ENCODE measurements around the gene PARP15.
"Not testable (repeated sequence)": the region's sequence is repeated elsewhere in the genome, so short reads cannot be mapped to it uniquely, and the experiment has no call there.

PARP15 gene

DNA sequence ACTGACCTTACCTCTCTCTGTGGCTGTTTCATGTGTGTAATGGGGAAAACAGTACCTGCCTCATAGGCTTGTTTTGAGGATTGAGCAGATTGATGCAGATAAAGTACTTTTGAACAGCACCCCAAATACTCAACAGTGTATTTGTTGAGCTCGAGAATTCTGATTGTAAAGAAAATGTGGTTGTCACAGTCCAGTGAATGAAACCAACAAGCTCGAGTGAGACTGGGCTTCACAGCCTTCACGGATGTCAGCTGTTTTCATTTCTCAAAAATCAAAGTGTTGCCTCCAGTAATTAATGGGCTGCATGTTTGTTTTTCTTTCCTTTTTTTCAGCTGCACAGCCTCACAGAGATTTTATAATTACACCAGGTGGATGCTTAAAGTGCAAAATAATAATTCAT lies 43.7 kb downstream of the PARP15 start:
- FAIRE-seq = no peak

DNA sequence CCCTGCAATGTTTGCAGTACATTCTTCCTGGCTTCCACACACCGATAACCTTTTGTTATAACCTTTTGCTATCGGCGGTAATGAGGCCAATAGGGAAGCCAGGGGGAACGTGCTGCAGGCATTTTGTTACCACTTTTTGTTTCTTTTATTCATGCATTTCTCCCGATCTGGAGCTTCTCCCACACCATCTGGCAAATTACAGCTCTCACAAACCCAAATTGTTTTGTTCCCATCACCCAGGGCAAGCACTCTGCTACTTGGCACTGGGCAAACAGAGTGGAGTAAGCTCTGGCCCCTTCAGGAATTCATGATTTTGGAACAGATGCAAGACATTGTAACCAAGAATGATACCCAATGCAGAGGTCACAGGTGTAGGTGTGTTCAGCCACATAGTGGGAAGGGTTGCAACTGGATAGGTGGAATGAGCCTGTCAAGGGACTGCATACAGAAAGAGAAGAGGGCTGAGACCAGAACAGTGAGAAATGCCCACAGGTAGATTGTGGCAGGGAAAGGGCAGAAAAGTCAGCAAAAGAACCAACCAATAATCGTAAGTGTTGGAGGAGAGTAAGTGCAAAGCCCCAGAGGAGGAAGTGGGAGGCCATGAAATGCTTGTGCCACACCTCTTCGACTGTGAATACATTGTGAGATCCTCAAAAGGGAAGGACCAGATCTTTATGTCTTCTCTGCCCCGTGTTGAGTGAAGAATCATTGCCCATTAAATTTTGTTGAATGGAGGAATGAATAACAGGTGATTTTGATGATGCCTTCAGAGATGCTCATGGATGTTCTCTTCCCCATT lies 45.8 kb downstream of the PARP15 start:
- no peak for FAIRE-seq

DNA sequence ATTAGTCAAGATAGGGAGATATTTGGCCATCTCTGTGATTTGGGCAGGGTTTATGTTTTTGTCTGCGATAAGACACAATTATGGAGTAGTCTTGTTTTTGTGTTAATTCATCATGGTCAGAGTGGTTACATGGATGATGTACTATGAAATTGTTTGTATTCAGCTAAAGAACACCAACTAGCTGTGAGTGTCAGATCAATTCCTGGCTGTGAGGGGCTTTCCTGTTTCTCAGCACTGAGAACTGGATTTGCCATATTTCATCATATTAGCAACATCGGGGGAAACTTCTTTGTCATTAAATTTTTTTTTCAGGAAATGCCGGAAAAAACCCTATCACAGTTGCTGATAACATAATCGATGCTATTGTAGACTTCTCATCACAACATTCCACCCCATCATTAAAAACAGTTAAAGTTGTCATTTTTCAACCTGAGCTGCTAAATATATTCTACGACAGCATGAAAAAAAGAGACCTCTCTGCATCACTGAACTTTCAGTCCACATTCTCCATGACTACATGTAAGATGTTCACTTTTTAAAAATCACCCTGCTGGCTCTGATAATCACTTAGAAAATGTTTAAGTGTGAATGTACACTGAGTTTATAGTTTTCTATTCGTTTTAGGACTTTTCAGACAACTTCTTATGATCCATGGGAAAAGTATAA lies 49.2 kb downstream of the PARP15 start:
- FAIRE-seq = no peak

DNA sequence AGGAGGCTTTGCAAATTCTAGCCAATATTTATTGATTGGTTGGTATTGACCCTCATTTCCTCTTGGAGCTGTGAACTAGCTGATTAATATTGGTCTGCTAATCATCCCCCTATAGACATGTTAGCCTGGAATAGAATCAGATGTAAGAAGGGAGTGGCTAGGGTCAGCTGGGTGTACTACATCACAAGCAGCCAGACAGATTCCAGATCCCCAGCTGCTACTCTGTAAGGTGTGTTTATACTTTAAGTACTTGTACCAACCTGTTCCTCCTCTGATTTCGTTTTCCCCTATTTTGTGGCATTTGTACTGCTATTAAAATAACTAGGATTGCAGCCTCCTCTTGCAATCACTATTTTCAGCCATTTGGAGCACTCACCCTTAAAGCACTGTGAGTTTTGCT lies 49.9 kb downstream of the PARP15 start:
- FAIRE-seq = no peak

DNA sequence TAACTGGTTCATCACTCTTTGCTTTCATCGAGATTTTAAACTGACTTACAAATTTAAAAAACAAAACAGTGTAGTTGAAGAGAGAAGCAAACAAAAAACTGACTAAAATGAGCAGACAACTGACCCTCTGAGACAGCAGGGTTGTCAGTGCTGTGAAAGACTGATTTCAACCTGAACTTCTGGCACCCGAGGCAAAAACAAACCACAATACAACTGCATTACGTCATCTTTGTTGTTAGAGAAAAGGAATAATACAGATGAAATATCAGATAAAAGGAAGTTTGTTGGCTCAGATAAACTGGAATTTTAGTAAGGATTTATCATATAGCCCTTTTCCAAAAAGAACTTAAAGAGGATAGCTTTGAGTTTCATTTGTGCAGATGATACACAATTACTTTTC lies 51.1 kb downstream of the PARP15 start:
- no peak for FAIRE-seq

DNA sequence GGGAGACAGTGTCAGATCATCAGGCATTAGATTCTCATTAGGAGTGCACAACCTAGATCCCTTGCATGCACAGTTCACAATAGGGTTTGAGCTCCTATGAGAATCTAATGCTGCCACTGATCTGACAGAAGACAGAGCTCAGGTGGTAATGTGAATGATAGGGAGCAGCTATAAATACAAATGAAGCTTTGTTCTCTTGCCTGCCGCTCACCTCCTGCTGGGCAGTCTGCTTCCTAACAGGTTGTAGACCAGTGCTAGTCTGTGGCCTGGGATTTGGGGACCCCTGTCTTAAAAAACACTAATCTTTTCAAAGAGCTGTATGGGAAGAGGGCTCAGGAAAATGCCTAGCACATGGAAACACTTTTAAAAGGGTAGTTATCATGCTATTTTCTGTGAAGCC lies 52.3 kb downstream of the PARP15 start:
- FAIRE-seq = no peak

DNA sequence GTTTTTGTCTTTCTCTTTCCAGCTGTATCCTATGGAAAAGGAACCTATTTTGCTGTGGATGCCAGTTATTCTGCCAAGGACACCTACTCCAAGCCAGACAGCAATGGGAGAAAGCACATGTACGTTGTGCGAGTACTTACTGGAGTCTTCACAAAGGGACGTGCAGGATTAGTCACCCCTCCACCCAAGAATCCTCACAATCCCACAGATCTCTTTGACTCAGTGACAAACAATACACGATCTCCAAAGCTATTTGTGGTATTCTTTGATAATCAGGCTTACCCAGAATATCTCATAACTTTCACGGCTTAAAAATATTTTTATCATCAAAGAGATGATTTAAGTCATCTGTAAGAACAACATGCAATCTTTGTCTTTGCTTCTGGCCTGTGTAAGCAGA lies 58.3 kb downstream of the PARP15 start:
- FAIRE-seq = no peak

DNA sequence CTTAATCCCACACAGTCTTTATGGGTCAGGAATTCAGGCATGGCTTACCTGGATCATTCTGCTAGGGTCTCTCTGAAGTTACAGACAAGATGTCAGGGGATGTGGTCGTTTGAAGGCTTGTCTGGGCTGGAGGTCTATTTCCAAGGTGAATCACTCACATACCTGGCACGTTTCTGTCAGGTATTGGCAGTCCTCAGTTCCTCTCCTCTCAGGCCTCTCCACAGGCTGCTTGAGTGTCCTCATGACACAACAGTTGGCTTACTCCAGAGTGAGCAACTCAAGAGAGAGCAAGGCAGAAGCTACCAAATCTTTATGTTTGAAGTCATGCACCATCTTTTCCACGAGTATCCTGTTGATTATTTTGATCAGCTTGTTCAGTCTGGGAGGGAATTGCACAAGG lies 59.2 kb downstream of the PARP15 start:
- no peak for FAIRE-seq

DNA sequence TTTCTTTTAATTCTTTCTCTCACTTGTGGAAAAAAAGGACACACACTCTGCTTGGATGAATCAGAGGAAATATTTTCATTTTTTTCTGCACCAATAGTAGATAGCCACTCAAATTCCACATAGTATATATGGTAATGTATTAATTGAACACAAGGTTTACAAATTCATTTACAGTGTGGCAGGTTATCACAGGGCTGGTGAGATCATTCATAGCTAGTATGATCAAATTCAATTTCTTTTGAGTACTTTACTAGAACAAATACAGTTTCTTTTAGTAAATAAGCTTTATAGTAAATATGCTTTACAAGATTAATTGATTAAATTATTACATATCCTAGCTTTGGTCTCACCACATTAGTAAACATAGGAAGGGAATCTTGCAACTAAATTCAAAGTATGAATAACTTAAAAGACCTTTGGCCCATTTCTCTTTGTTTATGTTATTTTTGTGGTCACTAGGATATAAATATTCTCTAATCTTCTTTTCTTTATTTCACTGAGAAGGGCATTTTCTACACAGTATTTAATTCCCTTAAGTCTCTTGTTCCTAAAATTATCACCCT lies 63.1 kb downstream of the PARP15 start:
- peak; percentile 5 for FAIRE-seq

DNA sequence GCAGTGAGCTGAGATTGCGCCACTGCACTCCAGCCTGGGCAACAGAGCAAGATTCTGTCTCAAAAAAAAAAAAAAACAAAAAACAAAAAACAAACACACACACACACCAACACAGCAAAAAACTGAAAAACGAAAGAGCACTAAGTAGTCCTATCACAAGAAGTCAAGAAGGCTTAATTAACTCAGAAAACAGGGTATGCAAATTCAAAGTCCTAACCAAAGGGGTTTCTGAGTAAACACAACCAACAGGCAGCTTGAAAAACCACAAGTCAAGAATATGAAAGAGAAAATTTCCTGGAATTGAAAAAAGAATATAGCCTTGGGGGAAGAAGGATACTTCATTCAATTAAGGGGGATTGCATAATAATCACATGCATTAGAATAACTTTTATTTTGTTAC lies 65.5 kb downstream of the PARP15 start:
- no peak for FAIRE-seq

DNA sequence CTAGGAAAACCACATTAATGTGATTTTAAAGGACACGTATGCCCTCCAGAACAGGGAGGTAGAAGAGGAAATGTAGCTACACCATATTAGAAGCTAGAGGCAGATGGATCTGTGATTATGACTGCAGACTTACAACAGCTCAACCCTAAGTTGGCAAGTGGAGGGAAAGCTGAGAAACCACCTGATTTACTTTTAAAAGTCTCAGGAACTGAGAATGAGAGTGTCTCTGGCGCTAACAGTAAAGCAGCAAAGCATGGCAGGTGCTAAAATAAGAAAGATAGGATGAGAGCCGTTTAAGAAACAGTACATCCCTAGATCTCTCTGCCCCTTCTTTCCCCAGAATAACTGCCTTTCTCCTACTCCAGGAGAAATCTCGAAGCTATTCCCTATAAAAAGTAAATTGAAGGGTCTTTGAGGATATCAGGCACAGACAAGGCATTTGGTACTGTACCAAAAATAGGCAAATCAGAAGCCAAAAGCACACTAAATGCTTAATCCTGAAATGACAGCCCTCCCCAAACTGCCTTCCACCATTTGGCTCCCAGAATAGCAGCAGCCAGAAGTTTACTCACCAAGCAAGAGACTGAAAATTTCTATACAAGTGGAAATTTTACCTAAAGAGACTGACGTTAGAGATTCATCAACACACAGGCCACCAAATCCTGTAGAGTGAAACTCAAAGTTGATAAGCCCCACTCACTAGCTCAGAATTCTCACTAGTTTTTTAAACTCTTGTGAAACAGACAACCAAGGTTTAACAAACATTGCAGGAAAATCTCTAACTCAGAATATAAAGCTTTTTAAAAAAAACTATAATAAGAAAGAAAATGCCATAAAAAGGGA lies 68.9 kb downstream of the PARP15 start:
- FAIRE-seq = no peak

DNA sequence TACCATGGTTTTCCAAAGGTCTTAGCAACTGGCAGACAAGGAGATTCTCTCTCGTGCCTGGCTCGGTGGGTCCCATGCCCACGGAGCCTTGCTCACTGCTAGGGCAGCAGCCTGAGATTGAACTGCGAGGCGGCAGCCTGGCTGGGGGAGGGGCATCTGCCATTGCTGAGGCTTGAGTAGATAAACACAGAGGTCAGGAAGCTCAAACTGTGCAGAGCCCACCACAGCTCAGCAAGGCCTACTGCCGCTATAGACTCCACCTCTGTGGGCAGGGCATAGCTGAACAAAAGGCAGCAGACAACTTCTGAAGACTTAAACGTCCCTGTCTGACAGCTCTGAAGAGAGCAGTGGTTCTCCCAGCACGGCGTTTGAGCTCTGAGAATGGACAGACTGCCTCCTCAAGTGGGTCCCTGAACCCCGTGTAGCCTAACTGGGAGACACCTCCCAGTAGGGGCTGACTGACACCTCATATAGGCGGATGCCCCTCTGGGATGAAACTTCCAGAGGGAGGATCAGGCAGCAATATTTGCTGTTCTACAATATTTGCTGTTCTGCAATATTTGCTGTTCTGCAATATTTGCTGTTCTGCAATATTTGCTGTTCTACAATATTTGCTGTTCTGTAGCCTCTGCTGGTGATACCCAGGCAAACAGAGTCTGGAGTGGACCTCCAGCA lies 73.9 kb downstream of the PARP15 start:
- FAIRE-seq = not testable (repeated sequence)

DNA sequence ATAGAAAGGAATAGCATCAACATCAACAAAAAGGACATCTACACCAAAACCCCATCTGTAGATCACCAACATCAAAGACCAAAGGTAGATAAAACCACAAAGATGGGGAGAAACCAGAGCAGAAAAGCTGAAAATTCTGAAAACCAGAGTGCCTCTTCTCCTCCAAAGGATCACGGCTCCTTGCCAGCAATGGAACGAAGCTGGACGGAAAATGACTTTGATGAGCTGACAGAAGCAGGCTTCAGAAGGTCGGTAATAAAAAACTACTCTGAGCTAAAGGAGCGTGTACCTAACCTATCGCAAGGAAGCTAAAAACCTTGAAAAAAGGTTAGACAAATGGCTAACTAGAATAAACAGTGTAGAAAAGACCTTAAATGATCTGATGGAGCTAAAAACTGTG lies 74.5 kb downstream of the PARP15 start:
- FAIRE-seq = not testable (repeated sequence)

DNA sequence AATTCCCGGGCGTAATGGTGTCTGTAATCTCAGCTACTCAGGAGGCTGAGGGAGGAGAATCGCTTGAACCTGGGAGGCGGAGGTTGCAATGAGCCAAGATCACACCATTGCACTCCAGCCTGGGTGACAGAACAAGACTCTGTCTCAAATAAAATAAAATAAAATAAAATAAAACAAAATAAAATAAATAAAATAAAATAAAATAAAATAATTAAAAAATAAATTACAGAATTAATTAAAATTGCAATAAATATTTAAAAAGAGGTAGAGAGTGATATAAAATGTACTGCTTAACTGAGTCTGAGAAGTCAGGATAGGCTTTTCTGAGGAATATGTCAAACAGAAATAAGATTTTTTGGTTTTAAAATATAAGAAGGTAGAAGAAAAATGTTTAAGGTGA lies 80.9 kb downstream of the PARP15 start:
- not testable (repeated sequence) for FAIRE-seq

DNA sequence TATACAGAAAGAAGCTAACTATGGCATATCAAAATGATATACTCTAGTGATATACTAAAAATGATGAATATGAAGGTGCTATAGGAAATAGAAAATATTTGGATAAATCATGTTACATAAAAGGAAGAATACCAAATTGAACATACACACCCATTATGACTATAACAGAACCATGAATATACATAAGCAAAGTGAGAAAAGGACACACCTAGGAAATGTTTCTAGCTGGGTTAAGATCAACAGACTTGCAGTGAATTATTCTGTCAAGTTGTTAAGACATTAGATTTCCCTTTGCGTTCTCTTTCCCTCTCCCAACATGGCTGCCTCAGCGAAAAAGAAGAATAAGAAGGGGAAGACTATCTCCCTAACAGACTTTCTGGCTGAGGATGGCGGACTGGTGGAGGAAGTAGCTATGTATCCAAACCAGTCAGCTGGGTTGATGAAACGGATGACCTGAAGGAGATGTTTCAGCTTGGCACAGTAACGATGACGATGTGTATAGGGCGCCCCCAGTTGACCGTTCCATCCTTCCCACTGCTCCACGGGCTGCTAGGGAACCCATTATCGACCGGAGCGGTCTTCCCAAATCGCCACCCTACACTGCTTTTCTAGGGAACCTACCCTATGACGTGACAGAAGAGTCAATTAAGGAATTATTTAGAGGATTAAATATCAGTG lies 83.0 kb downstream of the PARP15 start:
- FAIRE-seq = no peak

DNA sequence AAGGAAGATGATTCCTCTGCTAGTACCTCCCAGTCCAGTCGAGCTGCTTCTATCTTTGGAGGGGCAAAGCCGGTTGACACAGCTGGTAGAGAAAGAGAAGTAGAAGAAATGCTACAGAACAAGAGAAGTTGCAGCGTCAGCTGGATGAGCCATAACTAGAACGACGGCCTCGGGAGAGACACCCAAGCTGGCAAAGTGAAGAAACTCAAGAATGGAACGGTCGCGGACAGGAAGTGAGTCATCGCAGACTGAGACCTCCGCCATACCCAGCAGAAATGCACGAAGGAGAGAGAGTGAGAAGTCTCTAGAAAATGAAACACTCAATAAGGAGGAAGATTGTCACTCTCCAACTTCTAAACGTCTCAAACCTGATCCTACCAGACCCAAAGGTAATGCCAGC lies 84.2 kb downstream of the PARP15 start:
- no peak for FAIRE-seq

DNA sequence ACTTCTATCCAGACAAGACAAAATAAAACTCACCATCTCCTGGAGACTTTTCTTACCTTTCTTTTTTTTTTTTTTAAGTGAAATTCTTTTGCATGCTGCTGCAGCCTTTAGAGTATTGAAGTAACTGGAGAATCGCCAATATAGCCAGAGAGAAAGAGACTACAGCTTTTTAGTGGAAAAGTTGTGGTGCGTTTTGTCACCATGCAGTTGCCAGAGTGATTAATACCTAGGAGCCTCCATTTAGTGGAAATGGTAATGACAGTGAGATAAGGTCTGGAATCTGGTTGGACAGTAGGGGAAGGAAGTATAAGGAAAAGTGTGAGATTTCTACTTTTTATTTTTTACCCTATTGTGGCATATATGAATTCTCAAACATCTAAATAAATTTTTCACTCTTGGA lies 85.1 kb downstream of the PARP15 start:
- no peak for FAIRE-seq

DNA sequence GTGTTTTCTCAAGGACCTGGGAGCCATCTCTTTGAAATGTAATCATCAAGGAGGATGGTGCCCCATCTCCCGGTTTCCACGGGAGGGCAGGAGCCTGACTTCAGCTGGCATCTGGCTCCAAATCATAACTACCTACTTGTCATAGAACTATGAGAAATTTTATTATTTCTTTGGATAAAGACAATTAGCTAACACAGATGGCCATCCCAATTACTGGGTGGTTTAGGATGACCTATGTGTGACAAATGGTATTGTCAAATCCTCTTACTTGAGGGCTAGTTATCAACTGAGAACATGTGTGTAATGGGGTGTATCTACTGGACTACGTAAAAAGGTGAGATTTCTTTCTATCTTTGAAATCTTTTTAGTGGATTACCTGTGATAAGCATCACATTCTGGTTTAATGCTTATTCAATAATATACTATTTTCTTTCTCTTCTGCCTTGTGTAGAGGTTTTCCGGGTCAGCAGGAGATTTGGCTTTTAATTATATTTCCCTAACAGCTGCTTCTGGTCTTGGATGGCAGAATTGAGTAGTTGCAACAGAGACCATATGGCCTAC lies 87.9 kb downstream of the PARP15 start:
- no peak for FAIRE-seq

DNA sequence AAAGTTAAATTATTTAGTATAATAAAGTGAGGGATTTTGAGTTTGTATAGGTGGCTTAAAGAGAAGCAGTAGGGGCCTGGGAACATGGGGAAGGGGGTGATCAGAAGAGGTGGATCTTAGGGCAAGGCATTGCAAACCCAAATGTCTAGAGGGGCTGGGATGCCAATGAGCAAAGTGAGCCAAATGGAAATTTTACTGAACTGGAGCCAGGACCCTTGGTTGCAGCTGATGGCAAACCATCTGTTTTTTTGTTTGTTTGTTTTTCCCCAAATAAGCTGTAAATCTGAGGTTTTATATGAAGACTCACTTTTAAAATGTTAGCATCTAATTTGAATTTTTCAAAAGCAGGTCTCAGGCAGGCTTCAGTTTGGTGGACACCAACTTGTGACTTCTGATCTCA lies 88.4 kb downstream of the PARP15 start:
- no peak for FAIRE-seq

DNA sequence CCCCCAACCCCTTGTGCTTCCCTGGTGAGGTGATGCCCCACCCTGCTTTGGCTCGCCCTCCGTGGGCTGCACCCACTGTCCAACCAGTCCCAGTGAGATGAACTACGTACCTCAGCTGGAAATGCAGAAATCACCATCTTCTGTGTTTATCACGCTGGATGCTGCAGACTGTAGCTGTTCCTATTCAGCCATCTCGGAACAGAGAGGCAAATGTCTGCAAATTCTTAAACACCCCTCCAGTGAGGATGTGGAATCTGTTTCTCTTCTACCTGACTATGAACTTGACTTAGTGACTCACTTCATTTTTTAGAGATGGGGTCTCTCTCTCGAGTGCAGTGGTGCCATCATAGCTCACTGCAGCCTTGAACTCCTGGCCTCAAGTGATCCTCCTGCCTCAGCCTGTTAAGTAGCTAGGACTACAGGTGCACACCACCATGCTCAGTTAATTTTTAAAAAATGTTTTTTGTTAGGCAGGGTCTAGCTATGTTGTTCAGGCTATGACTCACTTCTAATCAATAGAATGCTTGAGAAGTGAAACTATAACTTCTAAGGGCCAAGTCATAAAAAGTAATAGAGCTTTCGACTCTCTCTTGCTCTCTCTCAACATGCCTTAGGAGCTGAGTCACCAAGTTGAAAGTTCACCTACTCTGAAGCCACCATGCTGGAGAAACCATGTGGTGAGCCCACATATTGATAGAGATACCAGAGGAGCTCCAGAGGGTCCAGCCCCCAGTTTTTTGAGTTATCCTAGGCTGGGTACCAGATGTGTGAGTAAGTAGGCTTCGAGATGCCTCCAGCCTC lies 91.7 kb downstream of the PARP15 start:
- no peak for FAIRE-seq

DNA sequence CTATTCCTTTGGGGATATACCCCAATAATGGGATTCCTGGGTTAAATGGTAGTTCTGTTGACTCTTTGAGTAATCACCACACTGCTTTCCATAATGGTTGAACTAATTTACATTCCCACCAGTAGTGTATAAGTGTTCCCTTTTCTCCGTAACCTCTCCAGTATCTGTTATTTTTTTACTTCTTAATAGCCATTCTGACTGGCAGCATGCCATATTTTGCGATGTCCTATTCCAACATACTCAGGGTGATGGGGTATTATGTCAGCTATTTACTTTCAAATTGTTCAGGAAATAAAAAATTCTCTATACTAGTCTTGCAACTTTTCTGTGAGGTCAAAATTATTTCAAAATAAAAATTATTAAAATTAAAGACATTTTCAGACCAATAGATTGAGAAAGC lies 94.1 kb downstream of the PARP15 start:
- no peak for FAIRE-seq
